HepG2 (cell line): Measurements from ENCODE around the gene PHRF1. TPM values are rescaled to one million over a fixed set of nuclear protein-coding genes. Genes with fewer than 3 reads are reported as not detected.

Experiments used
- MAZ ChIP-seq, 2 experiments: sonication (generic) in 1 of 2; formaldehyde crosslinking in 1 of 2; IDR thresholded peaks; 2 replicates each; pipeline versions ENCODE4 v1.5.0 to v1.6.1; 2012 to 2020; ENCODE audit warnings: low read depth in 2 of 2, mild to moderate bottlenecking in 2 of 2, borderline replicate concordance in 1 of 2, improper control_type of control experiment in 1 of 2, low read length in 1 of 2, missing genetic modification reagents in 1 of 2, moderate library complexity in 1 of 2
- NR2F1 ChIP-seq, 2 experiments: fragments of 450-650 bp in 1 of 2; formaldehyde crosslinking in 1 of 2; IDR thresholded peaks; 2 replicates each; pipeline versions ENCODE4 v1.5.0 to v1.6.1; 2016 to 2020; ENCODE audit warnings: mild to moderate bottlenecking in 1 of 2, missing compliant biosample characterization in 1 of 2, missing genetic modification reagents in 1 of 2, moderate library complexity in 1 of 2
- RFXAP ChIP-seq: sonication (generic); formaldehyde crosslinking; IDR thresholded peaks from 2 replicates; pipeline ENCODE4 v1.4.0; 2020; ENCODE audit warnings: missing genetic modification reagents, borderline replicate concordance
- SIX1 ChIP-seq: sonication (generic); formaldehyde crosslinking; IDR thresholded peaks from 2 replicates; pipeline ENCODE4 v1.4.0; 2020; ENCODE audit warnings: missing genetic modification reagents, borderline replicate concordance
- ZKSCAN1 ChIP-seq: fragments of 150-350 bp; IDR thresholded peaks from 2 replicates; pipeline ENCODE4 v1.6.1; 2014; ENCODE audit warnings: low read length
- ZMYM3 ChIP-seq: sonication (generic); formaldehyde crosslinking; IDR thresholded peaks from 2 replicates; pipeline ENCODE4 v1.5.1; 2020; ENCODE audit warnings: mild to moderate bottlenecking, missing genetic modification reagents
- ZNF326 ChIP-seq: sonication (generic); formaldehyde crosslinking; IDR thresholded peaks from 2 replicates; pipeline ENCODE4 v1.4.0; 2020; ENCODE audit warnings: missing genetic modification reagents, borderline replicate concordance
- ZNF430 ChIP-seq: sonication (generic); formaldehyde crosslinking; IDR thresholded peaks from 2 replicates; pipeline ENCODE4 v1.9.0; 2021; ENCODE audit warnings: mild to moderate bottlenecking, missing genetic modification reagents
- ZNF496 ChIP-seq: sonication (generic); formaldehyde crosslinking; IDR thresholded peaks from 2 replicates; pipeline ENCODE4 v1.8.1; 2023; ENCODE audit warnings: mild to moderate bottlenecking, moderate library complexity, missing genetic modification reagents; ENCODE audit not compliant: insufficient replicate concordance
- polyA plus RNA-seq, 8 experiments: library from polyadenylated mRNA; depleted of rRNA in 3 of 8; stranded (reverse) in 7 of 8; unstranded in 1 of 8; fragments of >200 nt; fragmentation: Illumina TruSeq in 4 of 8; extraction: Trizol in 4 of 8; gene quantifications; 2 replicates each; pipeline versions ENCODE4 v1.2.1 to v1.2.3, GENCODE V29; 2011 to 2016; ENCODE audit warnings: low read depth in 4 of 8, missing spikeins in 1 of 8, mixed read lengths in 1 of 8; ENCODE audit not compliant: insufficient read depth in 1 of 8
- total RNA-seq, 5 experiments: library from RNA; depleted of rRNA; stranded (reverse); fragments of >200 nt; fragmentation: Illumina TruSeq; extraction: Trizol; gene quantifications; 2 replicates each; pipeline ENCODE4 v1.2.3, GENCODE V29; 2016; ENCODE audit warnings: low read depth in 1 of 5
- TF ChIP-seq, protein P1 (sequence below): sonication (generic); formaldehyde crosslinking; IDR thresholded peaks from 2 replicates; pipeline ENCODE4 v1.4.0; 2020; ENCODE audit warnings: mild to moderate bottlenecking, missing genetic modification reagents
- TF ChIP-seq, protein P2 (sequence below): sonication (generic); formaldehyde crosslinking; IDR thresholded peaks from 2 replicates; pipeline ENCODE4 v1.8.0; 2022; ENCODE audit warnings: mild to moderate bottlenecking, missing genetic modification reagents
- TF ChIP-seq, protein P3 (sequence below): sonication (generic); formaldehyde crosslinking; IDR thresholded peaks from 2 replicates; pipeline ENCODE4 v1.5.0; 2020; ENCODE audit warnings: missing genetic modification reagents

The PHRF1 gene
- total and polyA plus RNA-seq, 2 of the 13 experiments (the other 11 are each of a cell fraction or from before 2014, with no cell fraction given), result 8.2 to 16.7 TPM

DNA sequence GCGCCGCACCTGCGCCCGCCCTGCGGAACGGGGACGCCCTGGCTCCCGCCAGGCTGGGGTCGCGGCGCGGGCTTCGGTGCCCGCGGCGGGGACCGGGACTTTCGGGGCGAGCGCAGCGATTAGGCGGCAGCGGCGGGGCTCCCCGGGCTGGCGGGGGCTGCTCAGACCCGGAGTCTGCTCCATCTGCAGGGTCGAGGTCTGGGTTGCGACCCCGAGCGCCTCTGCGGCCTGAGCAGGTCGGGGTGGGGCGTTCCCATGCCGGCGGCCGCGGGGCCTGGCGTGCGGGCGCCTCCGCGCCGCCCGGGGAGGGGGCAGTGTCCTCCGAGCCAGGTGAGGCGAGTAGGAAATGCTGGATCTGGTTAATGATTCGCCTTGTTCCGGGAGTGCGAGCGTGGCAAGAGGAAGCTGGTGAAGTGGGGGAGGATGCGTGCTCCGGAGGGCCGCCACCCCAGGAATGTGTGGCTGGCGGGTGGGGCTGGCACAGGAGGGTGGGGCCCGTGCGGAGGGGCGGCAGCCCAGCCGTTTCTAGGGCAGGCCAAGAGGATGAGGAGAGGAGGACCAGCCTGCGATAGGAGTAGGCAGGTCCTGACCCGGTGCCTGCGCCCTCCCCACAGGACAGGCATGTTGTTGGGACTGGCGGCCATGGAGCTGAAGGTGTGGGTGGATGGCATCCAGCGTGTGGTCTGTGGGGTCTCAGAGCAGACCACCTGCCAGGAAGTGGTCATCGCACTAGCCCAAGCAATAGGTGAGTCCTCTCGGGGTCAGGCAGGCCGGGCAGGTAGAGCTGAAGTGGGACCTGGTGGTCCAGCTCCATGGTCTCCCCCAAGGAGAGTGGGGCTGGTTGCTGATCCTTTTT lies 14.9 kb upstream of the PHRF1 start (continued):
- TF ChIP-seq, protein P1, sequence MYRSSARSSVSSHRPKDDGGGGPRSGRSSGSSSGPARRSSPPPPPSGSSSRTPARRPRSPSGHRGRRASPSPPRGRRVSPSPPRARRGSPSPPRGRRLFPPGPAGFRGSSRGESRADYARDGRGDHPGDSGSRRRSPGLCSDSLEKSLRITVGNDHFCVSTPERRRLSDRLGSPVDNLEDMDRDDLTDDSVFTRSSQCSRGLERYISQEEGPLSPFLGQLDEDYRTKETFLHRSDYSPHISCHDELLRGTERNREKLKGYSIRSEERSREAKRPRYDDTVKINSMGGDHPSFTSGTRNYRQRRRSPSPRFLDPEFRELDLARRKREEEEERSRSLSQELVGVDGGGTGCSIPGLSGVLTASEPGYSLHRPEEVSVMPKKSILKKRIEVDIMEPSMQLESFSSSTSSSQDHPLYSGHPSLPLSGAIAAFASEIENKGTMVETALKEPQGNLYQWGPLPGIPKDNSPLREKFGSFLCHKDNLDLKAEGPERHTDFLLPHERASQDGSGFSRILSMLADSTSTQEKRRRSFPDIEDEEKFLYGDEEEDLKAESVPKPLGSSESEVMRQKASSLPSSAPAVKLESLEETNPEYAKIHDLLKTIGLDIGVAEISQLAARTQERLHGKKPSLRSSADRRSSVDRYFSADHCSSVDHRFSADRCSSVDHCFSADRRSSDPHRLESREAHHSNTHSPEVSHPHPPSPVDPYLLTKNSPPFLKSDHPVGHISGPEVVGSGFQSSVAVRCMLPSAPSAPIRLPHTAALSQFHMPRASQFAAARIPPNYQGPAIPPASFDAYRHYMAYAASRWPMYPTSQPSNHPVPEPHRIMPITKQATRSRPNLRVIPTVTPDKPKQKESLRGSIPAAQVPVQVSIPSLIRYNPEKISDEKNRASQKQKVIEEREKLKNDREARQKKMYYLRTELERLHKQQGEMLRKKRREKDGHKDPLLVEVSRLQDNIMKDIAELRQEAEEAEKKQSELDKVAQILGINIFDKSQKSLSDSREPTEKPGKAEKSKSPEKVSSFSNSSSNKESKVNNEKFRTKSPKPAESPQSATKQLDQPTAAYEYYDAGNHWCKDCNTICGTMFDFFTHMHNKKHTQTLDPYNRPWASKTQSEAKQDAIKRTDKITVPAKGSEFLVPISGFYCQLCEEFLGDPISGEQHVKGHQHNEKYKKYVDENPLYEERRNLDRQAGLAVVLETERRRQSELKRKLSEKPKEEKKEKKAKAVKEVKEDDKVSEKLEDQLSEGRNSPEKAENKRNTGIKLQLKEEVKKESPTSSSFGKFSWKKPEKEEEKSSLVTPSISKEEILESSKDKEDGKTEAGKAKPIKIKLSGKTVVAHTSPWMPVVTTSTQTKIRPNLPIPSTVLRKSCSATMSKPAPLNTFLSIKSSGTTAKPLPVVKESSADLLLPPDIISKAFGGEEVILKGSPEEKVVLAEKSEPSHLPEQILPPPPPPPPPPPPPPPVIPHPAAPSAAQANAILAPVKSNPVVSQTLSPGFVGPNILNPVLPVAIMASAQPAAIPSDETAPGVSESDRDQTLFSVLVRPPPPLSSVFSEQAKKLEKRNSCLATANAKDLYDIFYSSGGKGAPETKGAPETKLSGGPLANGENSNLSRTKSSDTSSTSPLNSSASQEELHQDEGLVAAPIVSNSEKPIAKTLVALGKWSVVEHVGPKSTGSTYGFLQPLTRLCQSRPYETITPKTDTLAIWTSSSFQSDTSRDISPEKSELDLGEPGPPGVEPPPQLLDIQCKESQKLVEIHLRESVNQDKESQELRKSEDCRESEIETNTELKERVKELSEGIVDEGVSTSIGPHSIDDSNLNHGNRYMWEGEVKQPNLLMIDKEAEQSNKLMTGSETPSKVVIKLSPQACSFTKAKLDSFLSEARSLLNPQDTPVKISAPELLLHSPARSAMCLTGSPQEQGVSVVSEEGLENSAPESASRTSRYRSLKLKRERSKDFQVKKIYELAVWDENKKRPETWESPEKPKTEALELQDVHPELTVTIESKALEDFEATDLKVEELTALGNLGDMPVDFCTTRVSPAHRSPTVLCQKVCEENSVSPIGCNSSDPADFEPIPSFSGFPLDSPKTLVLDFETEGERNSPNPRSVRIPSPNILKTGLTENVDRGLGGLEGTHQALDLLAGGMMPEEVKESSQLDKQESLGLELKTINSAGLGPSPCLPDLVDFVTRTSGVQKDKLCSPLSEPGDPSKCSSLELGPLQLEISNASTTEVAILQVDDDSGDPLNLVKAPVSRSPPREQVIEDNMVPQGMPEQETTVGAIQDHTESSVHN, result 0 out of 2 replicates have a peak, but pooled peaks have one; percentile 35
- TF ChIP-seq MAZ (IDR thresholded peaks at IDR 0.05; ENCODE audit: borderline replicate concordance, low read depth, low read length), result peak; percentile 75
- TF ChIP-seq MAZ (CRISPR knock-in tag; IDR thresholded peaks at IDR 0.05; ENCODE audit: low read depth), result peak; percentile 66
- no peak for TF ChIP-seq RFXAP (CRISPR knock-in tag)
- TF ChIP-seq ZNF326 (CRISPR knock-in tag), result no peak
- TF ChIP-seq ZNF496 (CRISPR knock-in tag), result no peak
- TF ChIP-seq NR2F1 (CRISPR knock-in tag; IDR thresholded peaks at IDR 0.05), result no peak
- no peak for TF ChIP-seq ZNF430 (CRISPR knock-in tag)
- TF ChIP-seq, protein P2, sequence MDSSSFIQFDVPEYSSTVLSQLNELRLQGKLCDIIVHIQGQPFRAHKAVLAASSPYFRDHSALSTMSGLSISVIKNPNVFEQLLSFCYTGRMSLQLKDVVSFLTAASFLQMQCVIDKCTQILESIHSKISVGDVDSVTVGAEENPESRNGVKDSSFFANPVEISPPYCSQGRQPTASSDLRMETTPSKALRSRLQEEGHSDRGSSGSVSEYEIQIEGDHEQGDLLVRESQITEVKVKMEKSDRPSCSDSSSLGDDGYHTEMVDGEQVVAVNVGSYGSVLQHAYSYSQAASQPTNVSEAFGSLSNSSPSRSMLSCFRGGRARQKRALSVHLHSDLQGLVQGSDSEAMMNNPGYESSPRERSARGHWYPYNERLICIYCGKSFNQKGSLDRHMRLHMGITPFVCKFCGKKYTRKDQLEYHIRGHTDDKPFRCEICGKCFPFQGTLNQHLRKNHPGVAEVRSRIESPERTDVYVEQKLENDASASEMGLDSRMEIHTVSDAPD (CRISPR knock-in tag), result no peak
- TF ChIP-seq, protein P3, sequence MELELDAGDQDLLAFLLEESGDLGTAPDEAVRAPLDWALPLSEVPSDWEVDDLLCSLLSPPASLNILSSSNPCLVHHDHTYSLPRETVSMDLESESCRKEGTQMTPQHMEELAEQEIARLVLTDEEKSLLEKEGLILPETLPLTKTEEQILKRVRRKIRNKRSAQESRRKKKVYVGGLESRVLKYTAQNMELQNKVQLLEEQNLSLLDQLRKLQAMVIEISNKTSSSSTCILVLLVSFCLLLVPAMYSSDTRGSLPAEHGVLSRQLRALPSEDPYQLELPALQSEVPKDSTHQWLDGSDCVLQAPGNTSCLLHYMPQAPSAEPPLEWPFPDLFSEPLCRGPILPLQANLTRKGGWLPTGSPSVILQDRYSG (CRISPR knock-in tag), result no peak
- no peak for TF ChIP-seq ZKSCAN1
- no peak for TF ChIP-seq SIX1 (CRISPR knock-in tag)
- TF ChIP-seq ZMYM3 (CRISPR knock-in tag), result no peak
